Neural progenitor cell (in vitro differentiated cells): ENCODE measurements around the gene CENATAC. TPM values are rescaled to one million over a fixed set of nuclear protein-coding genes. Genes with fewer than 3 reads are reported as not detected.

Experiments used
- DNase-seq: peaks from one replicate; pipeline ENCODE4 v3.0.0-alpha.2; 2016; ENCODE audit warnings: low spot score
- H2AFZ ChIP-seq: fragments of 200-600 bp; sonication (generic); replicated peaks from 2 replicates; pipeline ENCODE4 v1.6.1; 2016; ENCODE audit warnings: antibody characterized with exemption
- H3F3A ChIP-seq: fragments of 200-600 bp; sonication (generic); 2 replicates; pipeline ENCODE4 v1.6.1; 2016; ENCODE audit warnings: antibody characterized with exemption, low read depth
- H3K27ac ChIP-seq: fragments of 200-600 bp; sonication (generic); 2 replicates; pipeline ENCODE4 v1.5.1; 2016; ENCODE audit warnings: mild to moderate bottlenecking
- H3K27me3 ChIP-seq: fragments of 200-600 bp; sonication (generic); 2 replicates; pipeline ENCODE4 v1.6.1; 2016; ENCODE audit warnings: mild to moderate bottlenecking, moderate library complexity
- H3K36me3 ChIP-seq: fragments of 200-600 bp; sonication (generic); 2 replicates; pipeline ENCODE4 v1.5.1; 2016
- H3K4me1 ChIP-seq: fragments of 200-600 bp; sonication (generic); 2 replicates; pipeline ENCODE4 v1.6.1; 2016; ENCODE audit warnings: mixed run types
- H3K4me2 ChIP-seq: fragments of 200-600 bp; sonication (generic); 2 replicates; pipeline ENCODE4 v1.6.1; 2016
- H3K4me3 ChIP-seq: fragments of 200-600 bp; sonication (generic); 2 replicates; pipeline ENCODE4 v1.5.1; 2016
- H3K79me2 ChIP-seq: fragments of 200-600 bp; sonication (generic); 2 replicates; pipeline ENCODE4 v1.6.1; 2016; ENCODE audit warnings: low read depth
- H3K9ac ChIP-seq: fragments of 200-600 bp; sonication (generic); 2 replicates; pipeline ENCODE4 v1.6.1; 2016
- H3K9me3 ChIP-seq: fragments of 200-600 bp; sonication (generic); 2 replicates; pipeline ENCODE4 v1.5.1; 2016; ENCODE audit warnings: low read depth
- H4K20me1 ChIP-seq: fragments of 200-600 bp; sonication (generic); 2 replicates; pipeline ENCODE4 v1.6.1; 2016; ENCODE audit warnings: low read depth
- H3K27ac Mint-ChIP-seq: 3 replicates; pipeline ENCODE4 v1.8.0; 2021; ENCODE audit warnings: mixed read lengths
- H3K27me3 Mint-ChIP-seq: 2 replicates; pipeline ENCODE4 v1.8.0; 2022; ENCODE audit warnings: low read depth, mild to moderate bottlenecking, inconsistent platforms, moderate library complexity, mixed read lengths; ENCODE audit not compliant: insufficient read depth
- H3K36me3 Mint-ChIP-seq: 3 replicates; pipeline ENCODE4 v1.8.0; 2021; ENCODE audit warnings: mixed read lengths
- H3K4me1 Mint-ChIP-seq: 3 replicates; pipeline ENCODE4 v1.8.0; 2021; ENCODE audit warnings: mixed read lengths
- H3K4me3 Mint-ChIP-seq: 3 replicates; pipeline ENCODE4 v1.8.0; 2021; ENCODE audit warnings: mild to moderate bottlenecking, moderate library complexity, mixed read lengths
- H3K9me3 Mint-ChIP-seq: 3 replicates; pipeline ENCODE4 v1.8.0; 2020; ENCODE audit warnings: mixed read lengths
- EZH2 ChIP-seq: fragments of 200-600 bp; sonication (generic); IDR thresholded peaks from 2 replicates; pipeline ENCODE4 v1.6.1; 2017; ENCODE audit warnings: antibody characterized with exemption, mild to moderate bottlenecking, moderate library complexity
- EZH2phosphoT487 ChIP-seq: fragments of 200-600 bp; sonication (generic); IDR thresholded peaks from 2 replicates; pipeline ENCODE4 v1.6.1; 2017; ENCODE audit warnings: antibody characterized with exemption
- total RNA-seq: library from RNA; depleted of rRNA; stranded (reverse); fragments of >200 nt; gene quantifications from 2 replicates; pipeline ENCODE4 v1.2.3, GENCODE V29; 2015; ENCODE audit warnings: low replicate concordance
- TF ChIP-seq, protein P1 (sequence below): fragments of 200-600 bp; sonication (generic); IDR thresholded peaks from 2 replicates; pipeline ENCODE4 v1.5.1; 2017; ENCODE audit warnings: antibody characterized with exemption, mild to moderate bottlenecking

The CENATAC gene
- total RNA-seq, 1 donor from 2014 or later, result 46.4 TPM

DNA sequence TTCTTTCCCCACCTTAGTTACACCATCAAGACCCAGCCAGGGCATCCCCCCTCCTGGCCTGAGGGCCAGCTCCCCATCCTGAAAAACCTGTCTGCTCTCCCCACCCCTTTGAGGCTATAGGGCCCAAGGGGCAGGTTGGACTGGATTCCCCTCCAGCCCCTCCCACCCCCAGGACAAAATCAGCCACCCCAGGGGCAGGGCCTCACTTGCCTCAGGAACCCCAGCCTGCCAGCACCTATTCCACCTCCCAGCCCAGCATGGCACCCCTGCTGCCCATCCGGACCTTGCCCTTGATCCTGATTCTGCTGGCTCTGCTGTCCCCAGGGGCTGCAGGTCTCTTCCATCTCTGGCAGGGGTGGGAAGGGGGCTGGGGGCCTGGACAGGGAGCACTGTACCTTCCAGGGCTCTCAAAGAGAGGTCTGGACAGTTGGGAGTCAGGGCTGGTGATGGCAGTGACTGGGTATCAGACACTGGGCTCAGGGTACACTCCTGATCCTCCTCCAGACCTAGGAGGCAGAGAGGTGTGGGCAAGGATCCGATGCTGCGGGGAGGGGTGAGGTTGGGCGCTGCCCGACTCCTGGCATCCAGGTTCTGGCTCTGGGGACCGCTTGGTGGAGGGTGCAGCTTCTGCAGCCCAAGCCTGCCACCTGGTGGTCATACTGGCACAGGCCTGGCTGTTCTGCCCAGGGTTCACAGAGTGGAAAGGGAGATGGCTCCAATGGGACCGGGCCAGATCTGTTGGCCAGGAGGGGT lies 41.7 kb upstream of the CENATAC start, which contains the start of gene UPK2:
UPK2 (plus strand) TSS at position 205 of the 753 bp plus-strand sequence; CDS start at position 258, 53 bp downstream.
- Histone ChIP-seq H3K79me2 (no peaks in the 10 kb centered on the region), H3K4me1 (no peaks in the 10 kb centered on the region), H3F3A (peaks cover 8% of the 10 kb centered on the region), H3K27ac (no peak within 1 kb of the TSS), H3K4me2 (no peak within 1 kb of the TSS), H3K36me3 (no peaks in the 10 kb centered on the region), H4K20me1 (no peaks in the 10 kb centered on the region), H3K9ac (no peak within 1 kb of the TSS), H3K27me3 (peaks cover 5% of the 10 kb centered on the region), H3K4me3 (no peak within 1 kb of the TSS), H2AFZ (no peak within 1 kb of the TSS), H3K9me3 (no peaks in the 10 kb centered on the region)
- DNase-seq, result peak; percentile 93
- no peaks in the 10 kb centered on the region for H3K9me3 Mint-ChIP-seq
- H3K4me1 Mint-ChIP-seq, result peaks cover 29% of the 10 kb centered on the region
- peak within 1 kb of the TSS; percentile 53 for H3K27ac Mint-ChIP-seq
- H3K36me3 Mint-ChIP-seq, result no peaks in the 10 kb centered on the region
- peaks cover 12% of the 10 kb centered on the region for H3K27me3 Mint-ChIP-seq
- peak within 1 kb of the TSS; percentile 50 for H3K4me3 Mint-ChIP-seq
- no peak for TF ChIP-seq EZH2phosphoT487
- TF ChIP-seq, protein P1, sequence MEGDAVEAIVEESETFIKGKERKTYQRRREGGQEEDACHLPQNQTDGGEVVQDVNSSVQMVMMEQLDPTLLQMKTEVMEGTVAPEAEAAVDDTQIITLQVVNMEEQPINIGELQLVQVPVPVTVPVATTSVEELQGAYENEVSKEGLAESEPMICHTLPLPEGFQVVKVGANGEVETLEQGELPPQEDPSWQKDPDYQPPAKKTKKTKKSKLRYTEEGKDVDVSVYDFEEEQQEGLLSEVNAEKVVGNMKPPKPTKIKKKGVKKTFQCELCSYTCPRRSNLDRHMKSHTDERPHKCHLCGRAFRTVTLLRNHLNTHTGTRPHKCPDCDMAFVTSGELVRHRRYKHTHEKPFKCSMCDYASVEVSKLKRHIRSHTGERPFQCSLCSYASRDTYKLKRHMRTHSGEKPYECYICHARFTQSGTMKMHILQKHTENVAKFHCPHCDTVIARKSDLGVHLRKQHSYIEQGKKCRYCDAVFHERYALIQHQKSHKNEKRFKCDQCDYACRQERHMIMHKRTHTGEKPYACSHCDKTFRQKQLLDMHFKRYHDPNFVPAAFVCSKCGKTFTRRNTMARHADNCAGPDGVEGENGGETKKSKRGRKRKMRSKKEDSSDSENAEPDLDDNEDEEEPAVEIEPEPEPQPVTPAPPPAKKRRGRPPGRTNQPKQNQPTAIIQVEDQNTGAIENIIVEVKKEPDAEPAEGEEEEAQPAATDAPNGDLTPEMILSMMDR, result peak; percentile 94

DNA sequence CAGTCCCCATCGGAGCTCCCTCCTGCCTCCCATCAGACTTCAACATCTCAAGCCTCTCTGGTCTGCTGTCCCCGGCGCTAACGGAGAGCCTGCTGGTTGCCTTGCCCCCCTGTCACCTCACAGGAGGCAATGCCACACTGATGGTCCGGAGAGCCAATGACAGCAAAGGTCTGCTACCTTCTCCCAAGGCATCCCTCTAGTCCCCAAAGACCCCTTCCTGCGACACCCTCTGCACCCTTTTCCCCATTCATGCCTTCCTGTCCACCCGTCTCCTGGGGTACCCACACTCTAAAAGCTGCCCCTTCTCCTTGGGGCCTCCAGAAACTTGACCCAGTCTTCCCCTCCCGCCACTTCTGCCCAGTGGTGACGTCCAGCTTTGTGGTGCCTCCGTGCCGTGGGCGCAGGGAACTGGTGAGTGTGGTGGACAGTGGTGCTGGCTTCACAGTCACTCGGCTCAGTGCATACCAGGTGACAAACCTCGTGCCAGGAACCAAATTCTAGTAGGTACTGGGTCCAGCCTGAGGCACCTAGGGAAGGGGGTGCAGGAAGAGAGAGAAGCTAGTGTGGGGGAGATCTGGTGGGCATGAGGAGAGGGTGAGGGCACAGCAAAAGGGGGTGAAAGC lies 41.0 kb upstream of the CENATAC start:
- Histone ChIP-seq H3K27me3 (peaks cover 5% of the 10 kb centered on the region), H4K20me1 (no peaks in the 10 kb centered on the region), H3K4me2 (no peak overlapping the region), H3K9me3 (no peaks in the 10 kb centered on the region), H2AFZ (no peak overlapping the region), H3K4me3 (no peak overlapping the region), H3K27ac (no peak overlapping the region), H3K9ac (no peak overlapping the region), H3K79me2 (no peaks in the 10 kb centered on the region), H3K36me3 (no peaks in the 10 kb centered on the region), H3K4me1 (no peaks in the 10 kb centered on the region), H3F3A (peaks cover 8% of the 10 kb centered on the region)
- H3K4me3 Mint-ChIP-seq, result no peak overlapping the region
- H3K9me3 Mint-ChIP-seq, result no peaks in the 10 kb centered on the region
- no peak overlapping the region for H3K27ac Mint-ChIP-seq
- peaks cover 29% of the 10 kb centered on the region for H3K4me1 Mint-ChIP-seq
- DNase-seq, result no peak
- TF ChIP-seq, protein P1, result no peak
- no peak for TF ChIP-seq EZH2phosphoT487
- TF ChIP-seq EZH2, result no peak
- peaks cover 10% of the 10 kb centered on the region for H3K27me3 Mint-ChIP-seq
- no peaks in the 10 kb centered on the region for H3K36me3 Mint-ChIP-seq

DNA sequence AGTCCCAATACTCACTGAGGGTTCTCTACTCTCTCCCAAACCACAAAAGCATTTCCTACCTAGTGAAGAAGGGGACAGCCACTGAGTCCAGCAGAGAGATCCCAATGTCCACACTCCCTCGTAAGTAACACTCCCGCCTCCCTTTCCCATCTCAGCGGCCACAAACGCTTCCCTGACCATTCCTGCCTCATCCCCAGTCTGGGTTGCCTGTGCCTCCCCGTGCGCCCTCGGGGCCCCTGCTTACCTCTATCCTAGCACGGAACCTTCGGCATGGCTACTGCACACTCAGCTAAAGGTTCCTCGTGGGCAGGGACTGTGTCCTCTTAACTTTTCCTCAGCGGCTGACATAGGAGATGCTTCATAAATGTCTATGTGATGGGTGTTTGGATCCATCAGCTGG lies 40.4 kb upstream of the CENATAC start:
- Histone ChIP-seq H3K36me3 (no peaks in the 10 kb centered on the region), H3F3A (peaks cover 8% of the 10 kb centered on the region), H3K4me2 (no peak overlapping the region), H4K20me1 (no peaks in the 10 kb centered on the region), H3K79me2 (no peaks in the 10 kb centered on the region), H3K4me1 (no peaks in the 10 kb centered on the region), H3K9me3 (no peaks in the 10 kb centered on the region), H2AFZ (no peak overlapping the region), H3K27me3 (peaks cover 5% of the 10 kb centered on the region), H3K27ac (no peak overlapping the region), H3K4me3 (no peak overlapping the region), H3K9ac (no peak overlapping the region)
- DNase-seq, result no peak
- Mint-ChIP-seq H3K4me1 (peaks cover 29% of the 10 kb centered on the region), H3K4me3 (no peak overlapping the region), H3K9me3 (no peaks in the 10 kb centered on the region), H3K36me3 (no peaks in the 10 kb centered on the region), H3K27ac (no peak overlapping the region), H3K27me3 (peaks cover 10% of the 10 kb centered on the region)
- TF ChIP-seq EZH2phosphoT487, result no peak
- TF ChIP-seq, protein P1, result no peak
- no peak for TF ChIP-seq EZH2
